Progenitor cell of endocrine pancreas (in vitro differentiated cells): ENCODE results near the gene WDR6. TPM values are rescaled to one million over a fixed set of nuclear protein-coding genes. Genes with fewer than 3 reads are reported as not detected.
A peak's percentile ranks its signal among the peaks of the same experiment; 100 is the strongest.

Source experiments
- DNase-seq: peaks from one replicate; pipeline ENCODE4 v3.0.0; 2021; ENCODE audit warnings: low spot score; ENCODE audit not compliant: unreplicated experiment
- H3K27ac Mint-ChIP-seq: 2 replicates; pipeline ENCODE4 v1.8.0; 2021; ENCODE audit warnings: mild to moderate bottlenecking, moderate library complexity, mixed read lengths
- H3K27me3 Mint-ChIP-seq: 2 replicates; pipeline ENCODE4 v1.8.0; 2021; ENCODE audit warnings: mixed read lengths
- H3K36me3 Mint-ChIP-seq: 2 replicates; pipeline ENCODE4 v1.8.0; 2022; ENCODE audit warnings: mixed read lengths; ENCODE audit not compliant: insufficient read depth
- H3K4me1 Mint-ChIP-seq: 2 replicates; pipeline ENCODE4 v1.8.0; 2021; ENCODE audit warnings: low read depth, mixed read lengths
- H3K4me3 Mint-ChIP-seq: 2 replicates; pipeline ENCODE4 v1.8.0; 2021; ENCODE audit warnings: low read depth, mild to moderate bottlenecking, moderate library complexity, mixed read lengths
- H3K9me3 Mint-ChIP-seq: 2 replicates; pipeline ENCODE4 v1.8.0; 2021; ENCODE audit warnings: low read depth, mixed read lengths
- total RNA-seq: library from RNA; stranded (reverse); gene quantifications from 2 replicates; pipeline ENCODE4 v1.2.1, GENCODE V29; 2021
- TF ChIP-seq, protein P1 (sequence below): fragments of 200-600 bp; sonication (generic); IDR thresholded peaks from one replicate; pipeline ENCODE4 v1.5.0; 2021; ENCODE audit warnings: antibody characterized with exemption, mild to moderate bottlenecking; ENCODE audit not compliant: unreplicated experiment

Gene WDR6
- total RNA-seq, 1 donor from 2014 or later, result 414 TPM

DNA sequence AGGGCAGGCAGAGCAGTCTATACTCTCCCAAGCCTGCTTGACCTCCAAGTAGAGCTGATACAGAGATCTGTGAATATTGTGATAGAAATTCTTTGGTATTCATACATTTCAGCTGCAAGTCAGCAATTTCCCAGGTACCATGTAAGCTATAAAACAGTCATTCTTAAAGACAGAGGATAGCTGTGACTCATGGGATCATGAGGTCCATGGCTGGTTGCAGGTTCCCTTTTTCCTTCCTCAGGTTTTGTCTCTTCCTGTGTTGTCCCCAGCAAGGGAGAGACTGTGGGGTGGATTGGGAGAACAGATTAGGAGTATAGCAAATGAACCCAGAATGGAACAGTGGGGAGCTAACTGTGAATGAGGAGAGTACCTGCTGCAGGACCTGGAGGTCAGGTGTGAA is 22.5 kb upstream of the WDR6 start:
- Mint-ChIP-seq H3K27ac (no peak overlapping the region), H3K4me1 (peaks cover 11% of the 10 kb centered on the region), H3K9me3 (no peaks in the 10 kb centered on the region), H3K4me3 (no peak overlapping the region), H3K27me3 (no peaks in the 10 kb centered on the region), H3K36me3 (peaks cover 11% of the 10 kb centered on the region)
- TF ChIP-seq, protein P1, sequence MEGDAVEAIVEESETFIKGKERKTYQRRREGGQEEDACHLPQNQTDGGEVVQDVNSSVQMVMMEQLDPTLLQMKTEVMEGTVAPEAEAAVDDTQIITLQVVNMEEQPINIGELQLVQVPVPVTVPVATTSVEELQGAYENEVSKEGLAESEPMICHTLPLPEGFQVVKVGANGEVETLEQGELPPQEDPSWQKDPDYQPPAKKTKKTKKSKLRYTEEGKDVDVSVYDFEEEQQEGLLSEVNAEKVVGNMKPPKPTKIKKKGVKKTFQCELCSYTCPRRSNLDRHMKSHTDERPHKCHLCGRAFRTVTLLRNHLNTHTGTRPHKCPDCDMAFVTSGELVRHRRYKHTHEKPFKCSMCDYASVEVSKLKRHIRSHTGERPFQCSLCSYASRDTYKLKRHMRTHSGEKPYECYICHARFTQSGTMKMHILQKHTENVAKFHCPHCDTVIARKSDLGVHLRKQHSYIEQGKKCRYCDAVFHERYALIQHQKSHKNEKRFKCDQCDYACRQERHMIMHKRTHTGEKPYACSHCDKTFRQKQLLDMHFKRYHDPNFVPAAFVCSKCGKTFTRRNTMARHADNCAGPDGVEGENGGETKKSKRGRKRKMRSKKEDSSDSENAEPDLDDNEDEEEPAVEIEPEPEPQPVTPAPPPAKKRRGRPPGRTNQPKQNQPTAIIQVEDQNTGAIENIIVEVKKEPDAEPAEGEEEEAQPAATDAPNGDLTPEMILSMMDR, result no peak
- no peak for DNase-seq

DNA sequence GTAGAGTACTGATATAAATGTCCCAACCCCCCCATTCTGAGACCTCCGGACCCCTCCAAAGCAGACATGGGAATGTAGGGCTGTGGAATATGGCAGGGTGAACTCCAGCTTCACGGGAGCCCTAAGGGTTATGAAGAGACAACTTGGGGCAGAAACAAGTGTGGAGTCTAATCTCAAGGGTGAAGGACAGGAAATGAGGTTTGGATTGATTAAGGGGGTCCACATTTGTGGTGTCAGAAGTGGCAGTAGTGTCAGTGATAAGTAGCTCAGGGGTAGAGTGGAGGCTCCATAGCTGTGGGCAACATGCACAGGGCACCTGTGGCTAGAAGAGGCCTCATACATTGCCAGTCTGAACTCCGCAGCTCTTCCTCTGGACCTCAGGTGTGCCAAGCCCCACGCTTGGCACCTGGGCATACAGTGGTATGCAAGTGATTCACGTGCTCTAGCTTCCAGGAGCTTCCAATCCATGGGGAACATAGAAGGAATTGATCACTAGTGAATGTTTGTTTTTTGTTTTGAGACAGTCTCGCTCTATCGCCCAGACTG is 21.3 kb upstream of the WDR6 start:
- H3K4me1 Mint-ChIP-seq, result peaks cover 11% of the 10 kb centered on the region
- no peak overlapping the region for H3K27ac Mint-ChIP-seq
- H3K4me3 Mint-ChIP-seq, result no peak overlapping the region
- no peaks in the 10 kb centered on the region for H3K9me3 Mint-ChIP-seq
- TF ChIP-seq, protein P1, result no peak
- DNase-seq, result no peak
- H3K36me3 Mint-ChIP-seq, result peaks cover 8% of the 10 kb centered on the region
- no peaks in the 10 kb centered on the region for H3K27me3 Mint-ChIP-seq

DNA sequence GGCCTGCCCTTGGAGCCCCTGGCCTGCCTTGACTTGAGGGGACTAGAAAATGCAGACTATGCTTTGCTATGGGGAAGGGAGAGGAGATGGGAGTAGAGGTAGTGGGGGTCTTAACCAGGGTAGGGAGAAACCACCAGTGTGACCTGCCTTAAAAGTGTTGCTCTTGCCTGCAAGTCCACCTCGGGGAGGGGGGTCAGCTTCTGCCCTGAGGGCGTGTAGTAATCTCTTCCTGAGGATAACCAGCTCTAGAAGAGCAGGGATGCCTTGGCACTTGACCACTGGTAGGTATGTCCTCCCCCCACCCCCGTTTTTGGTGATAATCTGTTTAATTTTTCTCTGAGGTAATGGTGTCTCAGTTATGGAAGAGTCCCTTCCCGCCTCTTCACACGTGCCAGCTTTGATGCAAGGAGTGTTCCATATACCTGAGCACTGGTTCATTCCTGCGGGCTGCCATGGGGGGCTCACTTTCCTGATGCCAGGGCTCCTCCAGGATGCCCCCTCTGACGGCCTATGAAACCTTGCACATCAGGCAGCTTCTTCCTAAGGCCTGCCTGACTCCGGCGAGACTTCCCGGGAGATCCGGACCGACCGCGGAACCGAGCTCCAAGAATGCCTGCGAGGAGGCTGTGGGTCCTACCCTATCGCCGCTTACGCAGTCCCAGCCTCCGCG is 17.9 kb upstream of the WDR6 start:
- H3K36me3 Mint-ChIP-seq, result peaks cover 7% of the 10 kb centered on the region
- H3K27ac Mint-ChIP-seq, result peak overlapping the region; percentile 99
- H3K4me1 Mint-ChIP-seq, result peaks cover 20% of the 10 kb centered on the region
- no peak for DNase-seq
- H3K4me3 Mint-ChIP-seq, result peak overlapping the region; percentile 90
- peaks cover 11% of the 10 kb centered on the region for H3K27me3 Mint-ChIP-seq
- TF ChIP-seq, protein P1, result no peak
- no peaks in the 10 kb centered on the region for H3K9me3 Mint-ChIP-seq

DNA sequence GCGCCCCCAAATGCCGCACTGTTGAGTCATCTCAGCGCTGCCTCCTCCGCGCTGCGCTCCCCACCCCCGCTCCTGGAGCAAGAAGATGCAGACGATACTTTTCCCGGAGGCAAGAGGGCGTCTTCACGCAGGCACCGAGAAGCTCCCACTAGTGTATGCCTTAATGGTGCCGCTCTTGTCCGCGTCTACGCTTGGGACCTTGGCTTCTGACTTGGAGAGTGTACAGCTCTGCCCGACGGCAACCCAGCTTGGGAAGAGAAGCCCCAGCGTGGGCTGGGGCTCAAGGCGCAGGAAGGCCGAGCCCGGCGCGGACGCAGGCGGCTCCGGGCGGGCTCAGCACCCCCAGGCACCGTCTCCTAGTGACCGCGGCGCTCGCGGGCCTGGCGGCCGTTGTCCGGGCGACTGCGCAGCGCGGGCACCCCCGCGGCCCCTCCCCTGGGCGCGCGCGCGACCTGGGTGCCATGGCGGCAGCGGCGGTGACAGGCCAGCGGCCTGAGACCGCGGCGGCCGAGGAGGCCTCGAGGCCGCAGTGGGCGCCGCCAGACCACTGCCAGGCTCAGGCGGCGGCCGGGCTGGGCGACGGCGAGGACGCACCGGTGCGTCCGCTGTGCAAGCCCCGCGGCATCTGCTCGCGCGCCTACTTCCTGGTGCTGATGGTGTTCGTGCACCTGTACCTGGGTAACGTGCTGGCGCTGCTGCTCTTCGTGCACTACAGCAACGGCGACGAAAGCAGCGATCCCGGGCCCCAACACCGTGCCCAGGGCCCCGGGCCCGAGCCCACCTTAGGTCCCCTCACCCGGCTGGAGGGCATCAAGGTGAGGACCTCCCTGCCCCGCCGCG is 17.2 kb upstream of the WDR6 start, which contains the start of gene P4HTM:
Gene P4HTM (plus strand): TSS at position 446 of the 840 bp plus-strand sequence. CDS start 16 bp downstream, at position 462.
- Mint-ChIP-seq H3K4me1 (peaks cover 20% of the 10 kb centered on the region), H3K9me3 (no peaks in the 10 kb centered on the region), H3K4me3 (peak within 1 kb of the TSS; percentile 90), H3K36me3 (peaks cover 12% of the 10 kb centered on the region), H3K27ac (peak within 1 kb of the TSS; percentile 99), H3K27me3 (peaks cover 19% of the 10 kb centered on the region)
- TF ChIP-seq, protein P1, result peak; percentile 32
- peak; percentile 54 for DNase-seq
